GM23248 (cell line): ENCODE measurements around the gene PIP4K2A. TPM values are rescaled to one million over a fixed set of nuclear protein-coding genes. Genes with fewer than 3 reads are reported as not detected.

Experiments used
- DNase-seq: peaks from one replicate; pipeline ENCODE4 v3.0.0-alpha.2; 2015
- H2AFZ ChIP-seq: fragments of 200-600 bp; sonication (generic); 2 replicates; pipeline ENCODE4 v1.6.1; 2016; ENCODE audit warnings: antibody characterized with exemption
- H3F3A ChIP-seq: fragments of 200-600 bp; sonication (generic); 2 replicates; pipeline ENCODE4 v1.6.1; 2016; ENCODE audit warnings: mild to moderate bottlenecking, antibody characterized with exemption, mixed run types; ENCODE audit not compliant: insufficient read depth
- H3K27ac ChIP-seq: fragments of 200-600 bp; sonication (generic); 2 replicates; pipeline ENCODE4 v1.5.1; 2016; ENCODE audit warnings: mild to moderate bottlenecking
- H3K27me3 ChIP-seq: fragments of 200-600 bp; sonication (generic); replicated peaks from 2 replicates; pipeline ENCODE4 v1.6.1; 2016; ENCODE audit warnings: mild to moderate bottlenecking; ENCODE audit not compliant: insufficient read depth
- H3K36me3 ChIP-seq: fragments of 200-600 bp; sonication (generic); 2 replicates; pipeline ENCODE4 v1.6.1; 2016; ENCODE audit warnings: low read depth, mild to moderate bottlenecking
- H3K4me1 ChIP-seq: fragments of 200-600 bp; sonication (generic); 2 replicates; pipeline ENCODE4 v1.6.1; 2016; ENCODE audit warnings: mild to moderate bottlenecking; ENCODE audit not compliant: insufficient read depth
- H3K4me2 ChIP-seq: fragments of 200-600 bp; sonication (generic); one replicate; pipeline ENCODE4 v1.6.1; 2016; ENCODE audit warnings: mild to moderate bottlenecking; ENCODE audit not compliant: unreplicated experiment
- H3K4me3 ChIP-seq: fragments of 200-600 bp; sonication (generic); 2 replicates; pipeline ENCODE4 v1.5.1; 2016; ENCODE audit warnings: mild to moderate bottlenecking
- H3K79me2 ChIP-seq: fragments of 200-600 bp; sonication (generic); 2 replicates; pipeline ENCODE4 v1.6.1; 2016; ENCODE audit warnings: mild to moderate bottlenecking; ENCODE audit not compliant: insufficient read depth
- H3K9ac ChIP-seq: fragments of 200-600 bp; sonication (generic); 2 replicates; pipeline ENCODE4 v1.6.1; 2016; ENCODE audit warnings: mild to moderate bottlenecking
- H3K9me2 ChIP-seq: fragments of 200-600 bp; sonication (generic); 2 replicates; pipeline ENCODE4 v1.6.1; 2016; ENCODE audit warnings: mixed run types, mild to moderate bottlenecking, moderate library complexity; ENCODE audit not compliant: insufficient read depth
- H3K9me3 ChIP-seq: fragments of 200-600 bp; sonication (generic); one replicate; pipeline ENCODE4 v1.6.1; 2017; ENCODE audit warnings: low read depth
- H4K20me1 ChIP-seq: fragments of 200-600 bp; sonication (generic); 2 replicates; pipeline ENCODE4 v1.6.0; 2016; ENCODE audit not compliant: insufficient read depth
- EZH2 ChIP-seq: fragments of 200-600 bp; sonication (generic); IDR thresholded peaks from 2 replicates; pipeline ENCODE4 v1.6.1; 2018; ENCODE audit warnings: antibody characterized with exemption, mild to moderate bottlenecking; ENCODE audit not compliant: insufficient read depth, poor library complexity, severe bottlenecking
- EZH2phosphoT487 ChIP-seq: fragments of 200-600 bp; sonication (generic); IDR thresholded peaks from 2 replicates; pipeline ENCODE4 v1.6.1; 2018; ENCODE audit warnings: antibody characterized with exemption, moderate library complexity, mild to moderate bottlenecking, low read depth; ENCODE audit not compliant: insufficient read depth
- WGBS, 2 experiments: methylation state at CpG; one replicate each; pipeline ENCODE4 v1.1.6; 2015 to 2017; ENCODE audit warnings: low lambda C conversion rate in 2 of 2, low coverage in 1 of 2; ENCODE audit errors: missing lambda C conversion rate in 2 of 2; 5-methylcytosine and 5-hydroxymethylcytosine counted together
- in situ Hi-C: fragments of 300-500 bp; cut with MboI; formaldehyde crosslinking; loops from 2 replicates; pipeline ENCODE4 v1.15.0; 2020
- polyA plus RNA-seq: library from polyadenylated mRNA; unstranded; fragments of >200 nt; fragmentation: Nextera tagmentation; extraction: Ambion mirVana; gene quantifications from 2 replicates; pipeline ENCODE4 v1.2.1, GENCODE V29; 2016
- total RNA-seq: library from RNA; depleted of rRNA; stranded (reverse); fragments of >200 nt; shearing (Covaris generic); gene quantifications from 2 replicates; pipeline ENCODE4 v1.2.3, GENCODE V29; 2014

Gene PIP4K2A
- total and polyA plus RNA-seq, 2 experiments from 2014 or later: 19.8 to 26.9 TPM

- Histone ChIP-seq H3K4me1 (no peaks in the 10 kb centered on the region), H2AFZ (no peak overlapping the region), H3F3A (no peaks in the 10 kb centered on the region), H3K36me3 (no peaks in the 10 kb centered on the region), H3K9me2 (no peaks in the 10 kb centered on the region), H3K27me3 (peaks cover 17% of the 10 kb centered on the region), H4K20me1 (no peaks in the 10 kb centered on the region), H3K9me3 (no peaks in the 10 kb centered on the region), H3K27ac (no peak overlapping the region), H3K4me3 (no peak overlapping the region), H3K79me2 (no peaks in the 10 kb centered on the region), H3K9ac (no peak overlapping the region), H3K4me2 (no peak overlapping the region)
- in situ Hi-C loops: no loop called here
- WGBS, 2 experiments: 26 to 36% methylated on average over 11 of the region's 11 CpGs
- no peak for TF ChIP-seq EZH2phosphoT487
- DNase-seq: peak; percentile 29
These were observed 208.3 kb downstream of the PIP4K2A start for GRCh38 chr10:22505911-22506685.

DNA sequence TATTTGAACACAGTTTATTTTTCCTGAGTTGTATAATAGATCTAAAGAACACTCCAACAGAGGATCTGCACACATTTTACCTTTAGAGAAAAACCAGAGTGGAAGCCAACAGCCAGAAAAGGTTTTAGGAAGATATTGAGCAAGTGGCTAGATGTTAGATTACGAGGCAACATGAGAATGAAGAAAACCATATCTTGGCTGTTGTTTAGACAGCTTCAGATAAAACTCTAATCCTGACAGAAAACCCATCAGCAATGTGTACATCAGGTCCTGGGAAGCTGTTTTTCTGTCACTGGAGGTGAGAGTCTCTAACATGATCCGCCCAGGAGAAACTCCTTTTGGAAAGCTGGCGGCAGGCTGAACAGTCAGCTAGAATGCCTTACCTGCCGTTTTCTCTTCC, 209.6 kb downstream of the PIP4K2A start:
- Histone ChIP-seq H3K4me3 (no peak overlapping the region), H3K79me2 (no peaks in the 10 kb centered on the region), H3K36me3 (no peaks in the 10 kb centered on the region), H4K20me1 (no peaks in the 10 kb centered on the region), H3K9ac (no peak overlapping the region), H3K4me2 (no peak overlapping the region), H3K9me2 (no peaks in the 10 kb centered on the region), H3K4me1 (no peaks in the 10 kb centered on the region), H2AFZ (no peak overlapping the region), H3F3A (no peaks in the 10 kb centered on the region), H3K9me3 (no peaks in the 10 kb centered on the region), H3K27me3 (peaks cover 25% of the 10 kb centered on the region), H3K27ac (no peak overlapping the region)
- no peak for TF ChIP-seq EZH2
- no peak for TF ChIP-seq EZH2phosphoT487
- 60 to 68% methylated on average over 4 of the region's 4 CpGs for WGBS, 2 experiments
- no peak for DNase-seq
- in situ Hi-C loops: no loop called here

DNA sequence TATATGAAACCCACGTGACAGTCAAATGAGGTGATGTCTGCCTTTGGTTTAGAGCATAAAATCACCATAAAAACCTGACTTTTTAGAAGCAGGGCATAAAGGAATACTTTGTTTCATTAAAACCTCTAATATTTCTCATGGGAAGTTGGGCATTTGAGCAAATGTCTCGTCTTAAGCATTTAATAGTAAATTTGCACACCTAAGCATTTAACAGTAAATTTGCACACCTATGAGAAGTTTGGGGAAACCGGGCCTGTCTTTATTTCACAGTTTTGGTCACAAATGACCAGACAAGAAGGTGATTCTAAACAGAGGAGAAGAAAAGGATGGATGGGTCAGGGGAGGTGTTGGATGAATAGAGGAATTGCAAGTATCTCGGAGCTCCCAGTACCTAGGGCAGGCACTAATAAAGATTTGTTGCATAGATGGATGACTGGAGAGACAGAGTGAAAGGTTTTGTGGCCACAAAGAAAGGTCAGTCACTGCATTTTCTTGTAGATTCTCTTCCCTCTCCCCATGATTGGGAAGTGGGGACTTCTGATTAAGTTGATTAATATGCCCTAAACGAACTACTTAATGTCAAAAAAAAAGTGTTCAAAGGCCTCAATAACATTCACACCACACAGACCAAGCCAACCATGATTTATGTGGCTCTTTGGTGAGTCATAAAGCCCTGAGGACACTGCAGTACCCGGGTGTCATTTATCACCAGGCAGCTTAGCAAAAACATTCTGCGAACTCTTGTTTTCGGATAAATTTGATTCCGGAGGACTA, 210.9 kb downstream of the PIP4K2A start:
- no peaks in the 10 kb centered on the region for H3K79me2 ChIP-seq
- H3K9me3 ChIP-seq: no peaks in the 10 kb centered on the region
- H3K36me3 ChIP-seq: no peaks in the 10 kb centered on the region
- 65 to 69% methylated on average over 9 of the region's 9 CpGs for WGBS, 2 experiments
- no peaks in the 10 kb centered on the region for H4K20me1 ChIP-seq
- H3K9me2 ChIP-seq: no peaks in the 10 kb centered on the region
- no peak overlapping the region for H3K27ac ChIP-seq
- DNase-seq: no peak
- no peak overlapping the region for H3K4me3 ChIP-seq
- no peaks in the 10 kb centered on the region for H3K4me1 ChIP-seq
- no peaks in the 10 kb centered on the region for H3F3A ChIP-seq
- in situ Hi-C loops: no loop called here
- H2AFZ ChIP-seq: no peak overlapping the region
- H3K27me3 ChIP-seq: peaks cover 25% of the 10 kb centered on the region
- no peak overlapping the region for H3K4me2 ChIP-seq
- TF ChIP-seq EZH2: no peak
- TF ChIP-seq EZH2phosphoT487: no peak
- H3K9ac ChIP-seq: no peak overlapping the region

GRCh38 chr10:22501863-22502262, 212.5 kb downstream of the PIP4K2A start:
- no peak overlapping the region for H3K9ac ChIP-seq
- H3K27me3 ChIP-seq: peaks cover 25% of the 10 kb centered on the region
- no peak overlapping the region for H3K4me2 ChIP-seq
- 79 to 81% methylated on average over 2 of the region's 2 CpGs for WGBS, 2 experiments
- no peak overlapping the region for H3K4me3 ChIP-seq
- no peaks in the 10 kb centered on the region for H3K36me3 ChIP-seq
- TF ChIP-seq EZH2phosphoT487 (no peak), EZH2 (no peak)
- H4K20me1 ChIP-seq: no peaks in the 10 kb centered on the region
- H3K9me2 ChIP-seq: no peaks in the 10 kb centered on the region
- H2AFZ ChIP-seq: no peak overlapping the region
- no peak for DNase-seq
- H3K27ac ChIP-seq: no peak overlapping the region
- no peaks in the 10 kb centered on the region for H3F3A ChIP-seq
- H3K9me3 ChIP-seq: no peaks in the 10 kb centered on the region
- no peaks in the 10 kb centered on the region for H3K79me2 ChIP-seq
- no peaks in the 10 kb centered on the region for H3K4me1 ChIP-seq
- in situ Hi-C loops: no loop called here
